IPS DF 6.9 (cell line): ENCODE data around the gene ANXA2R.
"Not testable (repeated sequence)": the region's sequence is repeated elsewhere in the genome, so short reads cannot be mapped to it uniquely, and the experiment has no call there.

Experiments used
- DNase-seq: peaks from one replicate; pipeline ENCODE4 v3.0.0-alpha.2; 2013; ENCODE audit warnings: low read depth, low spot score
- H3K27ac ChIP-seq: one replicate; pipeline ENCODE4 v1.5.1; 2013; ENCODE audit warnings: low read length, control low read depth
- H3K27me3 ChIP-seq: 2 replicates; pipeline ENCODE4 v1.6.1; 2013; ENCODE audit warnings: mild to moderate bottlenecking, low read length; ENCODE audit not compliant: control insufficient read depth, insufficient read depth
- H3K36me3 ChIP-seq: 2 replicates; pipeline ENCODE4 v1.6.1; 2013; ENCODE audit warnings: low read length; ENCODE audit not compliant: control insufficient read depth, insufficient read depth
- H3K4me1 ChIP-seq: 2 replicates; pipeline ENCODE4 v1.6.1; 2013; ENCODE audit warnings: low read length; ENCODE audit not compliant: control insufficient read depth, insufficient read depth
- H3K4me3 ChIP-seq: 2 replicates; pipeline ENCODE4 v1.5.1; 2013; ENCODE audit warnings: mild to moderate bottlenecking, low read length
- H3K9me3 ChIP-seq: 2 replicates; pipeline ENCODE4 v1.6.1; 2013; ENCODE audit warnings: low read length, inconsistent platforms; ENCODE audit not compliant: control insufficient read depth, insufficient read depth
- WGBS: extraction: QIAGEN DNeasy Blood & Tissue Kit; methylation state at CpG from one replicate; pipeline ENCODE4 v1.1.7; 2013; ENCODE audit warnings: mixed read lengths, missing lambda C conversion rate; ENCODE audit not compliant: insufficient read length, insufficient coverage; 5-methylcytosine and 5-hydroxymethylcytosine counted together

ANXA2R gene

GRCh38 chr5:43033841-43034590 lies 6.1 kb downstream of the ANXA2R start:
- Histone ChIP-seq H3K27ac (no peak overlapping the region), H3K9me3 (no peaks in the 10 kb centered on the region), H3K4me3 (no peak overlapping the region), H3K27me3 (peaks cover 57% of the 10 kb centered on the region), H3K4me1 (no peaks in the 10 kb centered on the region), H3K36me3 (no peaks in the 10 kb centered on the region)
- no CpG with 5 or more reads among the region's 41 CpGs for WGBS
- no peak for DNase-seq

GRCh38 chr5:43027054-43027785 lies 12.9 kb downstream of the ANXA2R start:
- WGBS = no CpG with 5 or more reads among the region's 7 CpGs
- no peak for DNase-seq
- Histone ChIP-seq H3K27me3 (peaks cover 34% of the 10 kb centered on the region), H3K4me1 (no peaks in the 10 kb centered on the region), H3K36me3 (no peaks in the 10 kb centered on the region), H3K27ac (no peak overlapping the region), H3K9me3 (no peaks in the 10 kb centered on the region), H3K4me3 (no peak overlapping the region)

- peaks cover 46% of the 10 kb centered on the region for H3K27me3 ChIP-seq
- H3K4me3 ChIP-seq, H3K36me3 ChIP-seq, DNase-seq, H3K27ac ChIP-seq, H3K4me1 ChIP-seq, H3K9me3 ChIP-seq: not testable (repeated sequence)
- WGBS = no CpG with 5 or more reads among the region's 25 CpGs
These were observed 14.8 kb downstream of the ANXA2R start for GRCh38 chr5:43025184-43025950.

- no peaks in the 10 kb centered on the region for H3K36me3 ChIP-seq
- peaks cover 3% of the 10 kb centered on the region for H3K4me1 ChIP-seq
- H3K4me3 ChIP-seq = no peak overlapping the region
- no peaks in the 10 kb centered on the region for H3K9me3 ChIP-seq
- no peak for DNase-seq
- H3K27ac ChIP-seq = no peak overlapping the region
- WGBS = no CpG with 5 or more reads among the region's 6 CpGs
- H3K27me3 ChIP-seq = peaks cover 57% of the 10 kb centered on the region
These were observed 15.9 kb downstream of the ANXA2R start for GRCh38 chr5:43024217-43024616.

- Histone ChIP-seq H3K36me3 (no peaks in the 10 kb centered on the region), H3K9me3 (no peaks in the 10 kb centered on the region), H3K27ac (no peak overlapping the region), H3K27me3 (peaks cover 68% of the 10 kb centered on the region), H3K4me1 (peaks cover 9% of the 10 kb centered on the region), H3K4me3 (no peak overlapping the region)
- DNase-seq = no peak
- WGBS = no CpG with 5 or more reads among the region's 2 CpGs
These were observed 19.0 kb downstream of the ANXA2R start for GRCh38 chr5:43021151-43021550.

GRCh38 chr5:43020399-43020746 lies 19.7 kb downstream of the ANXA2R start:
- Histone ChIP-seq H3K36me3 (no peaks in the 10 kb centered on the region), H3K4me3 (no peak overlapping the region), H3K4me1 (peaks cover 10% of the 10 kb centered on the region), H3K27me3 (peaks cover 68% of the 10 kb centered on the region), H3K27ac (no peak overlapping the region), H3K9me3 (no peaks in the 10 kb centered on the region)
- no peak for DNase-seq
- no CpG with 5 or more reads among the region's 11 CpGs for WGBS

- peaks cover 71% of the 10 kb centered on the region for H3K27me3 ChIP-seq
- no peak for DNase-seq
- H3K27ac ChIP-seq = no peak overlapping the region
- H3K9me3 ChIP-seq = no peaks in the 10 kb centered on the region
- no peak overlapping the region for H3K4me3 ChIP-seq
- no peaks in the 10 kb centered on the region for H3K36me3 ChIP-seq
- H3K4me1 ChIP-seq = peaks cover 10% of the 10 kb centered on the region
- no CpG with 5 or more reads among the region's 39 CpGs for WGBS
These were observed 20.3 kb downstream of the ANXA2R start for GRCh38 chr5:43019614-43020398.

- no CpG with 5 or more reads among the region's 6 CpGs for whole genome bisulfite sequencing
- Histone ChIP-seq H3K27ac (no peak overlapping the region), H3K4me3 (no peak overlapping the region), H3K36me3 (no peaks in the 10 kb centered on the region), H3K27me3 (peaks cover 69% of the 10 kb centered on the region), H3K9me3 (no peaks in the 10 kb centered on the region), H3K4me1 (peaks cover 10% of the 10 kb centered on the region)
- DNase-seq = no peak
These were observed 20.9 kb downstream of the ANXA2R start for GRCh38 chr5:43019291-43019613.

GRCh38 chr5:43017428-43017815 lies 22.7 kb downstream of the ANXA2R start:
- Histone ChIP-seq H3K9me3 (no peaks in the 10 kb centered on the region), H3K27ac (no peak overlapping the region)
- no peak for DNase-seq

GRCh38 chr5:43016217-43016779 lies 23.8 kb downstream of the ANXA2R start:
- no peak overlapping the region for H3K27ac ChIP-seq
- H3K4me1 ChIP-seq = peaks cover 10% of the 10 kb centered on the region
- no peak for DNase-seq
- no peaks in the 10 kb centered on the region for H3K9me3 ChIP-seq
- H3K4me3 ChIP-seq = no peak overlapping the region
- no CpG with 5 or more reads among the region's 5 CpGs for WGBS
- H3K36me3 ChIP-seq = no peaks in the 10 kb centered on the region
- H3K27me3 ChIP-seq = peaks cover 55% of the 10 kb centered on the region

More at GRCh38 chr5:43017428-43017815, 22.7 kb downstream of the ANXA2R start:
- peaks cover 55% of the 10 kb centered on the region for H3K27me3 ChIP-seq
- H3K36me3 ChIP-seq = no peaks in the 10 kb centered on the region
- peaks cover 10% of the 10 kb centered on the region for H3K4me1 ChIP-seq
- WGBS = no CpG with 5 or more reads among the region's 13 CpGs
- H3K4me3 ChIP-seq = peak overlapping the region; percentile 55; the same call in 1 of the 2 replicates
